ENCODE data around the gene MCF2L. TPM values are rescaled to one million over a fixed set of nuclear protein-coding genes. Genes with fewer than 3 reads are reported as not detected.

The MCF2L gene
- total RNA-seq, 2 donors from 2014 or later: 28.6 to 33.1 TPM

GRCh38 chr13:113082198-113083021, 113.4 kb downstream of the MCF2L start:
- DNase-seq (ENCODE audit: low spot score): peak; percentile 78
- intact Hi-C loops (cut with DNase I): no loop called here

- peak; percentile 75 for DNase-seq (ENCODE audit: low spot score)
- intact Hi-C loops (cut with DNase I): no loop called here
These were observed 114.0 kb downstream of the MCF2L start for GRCh38 chr13:113083022-113083373.

GRCh38 chr13:113083402-113084061, 114.5 kb downstream of the MCF2L start:
- intact Hi-C loops (cut with DNase I): no loop called here
- peak; percentile 85 for DNase-seq (ENCODE audit: low spot score)

- DNase-seq (ENCODE audit: low spot score): peak; percentile 48
- intact Hi-C loops (cut with DNase I): no loop called here
These were observed 115.3 kb downstream of the MCF2L start for GRCh38 chr13:113084094-113084942.

GRCh38 chr13:113084943-113085540, 116.0 kb downstream of the MCF2L start:
- intact Hi-C loops (cut with DNase I): no loop called here
- peak; percentile 81 for DNase-seq (ENCODE audit: low spot score)

- DNase-seq (ENCODE audit: low spot score): peak; percentile 71
- intact Hi-C loops (cut with DNase I): no loop called here
These were observed 117.2 kb downstream of the MCF2L start for GRCh38 chr13:113086031-113086750.

GRCh38 chr13:113086991-113087922, 118.2 kb downstream of the MCF2L start:
- peak; percentile 74 for DNase-seq (ENCODE audit: low spot score)
- intact Hi-C loops (cut with DNase I): no loop called here

GRCh38 chr13:113087923-113088690, 119.1 kb downstream of the MCF2L start:
- peak; percentile 57 for DNase-seq (ENCODE audit: low spot score)
- intact Hi-C loops (cut with DNase I): no loop called here

GRCh38 chr13:113088691-113089020, 119.6 kb downstream of the MCF2L start:
- peak; percentile 73 for DNase-seq (ENCODE audit: low spot score)
- intact Hi-C loops (cut with DNase I): no loop called here

GRCh38 chr13:113089693-113090414, 120.8 kb downstream of the MCF2L start:
- DNase-seq (ENCODE audit: low spot score): peak; percentile 48
- intact Hi-C loops (cut with DNase I): no loop called here

- intact Hi-C loops (cut with DNase I): no loop called here
- no peak for DNase-seq (ENCODE audit: low spot score)
These were observed 121.4 kb downstream of the MCF2L start for GRCh38 chr13:113090415-113090770.

- intact Hi-C loops (cut with DNase I): no loop called here
- peak; percentile 48 for DNase-seq (ENCODE audit: low spot score)
These were observed 121.8 kb downstream of the MCF2L start for GRCh38 chr13:113090806-113091205.

- intact Hi-C loops (cut with DNase I): no loop called here
- DNase-seq (ENCODE audit: low spot score): peak; percentile 76
These were observed 122.3 kb downstream of the MCF2L start for GRCh38 chr13:113091211-113091771.

- intact Hi-C loops (cut with DNase I): no loop called here
- DNase-seq (ENCODE audit: low spot score): peak; percentile 72
These were observed 123.1 kb downstream of the MCF2L start for GRCh38 chr13:113091891-113092775.

- no peak for DNase-seq (ENCODE audit: low spot score)
- intact Hi-C loops (cut with DNase I): no loop called here
These were observed 124.0 kb downstream of the MCF2L start for GRCh38 chr13:113092776-113093579.

Measured in posterior vena cava (tissue), 2 donors.